Measurements from ENCODE around the gene PRKD2.
"Not testable (repeated sequence)": the region's sequence is repeated elsewhere in the genome, so short reads cannot be mapped to it uniquely, and the experiment has no call there.

The PRKD2 gene

GRCh38 chr19:46717034-46717715 is at the start of gene PRKD2:
TSS of gene PRKD2 (minus strand) at chr19:46717114. CDS start at chr19:46716370, 744 bp downstream.
- DNase-seq, result peak; percentile 66 to 97 (median 85)
- intact Hi-C loops (cut with DNase I), result no loop called here

- DNase-seq, result no peak
- intact Hi-C loops (cut with DNase I), result no loop called here
These were observed 47.9 kb upstream of the PRKD2 start for GRCh38 chr19:46764817-46765291.

- intact Hi-C loops (cut with DNase I), result no loop called here
- DNase-seq, result no peak
These were observed 45.5 kb upstream of the PRKD2 start for GRCh38 chr19:46762245-46762890.

- DNase-seq, result no peak
- intact Hi-C loops (cut with DNase I), result no loop called here
These were observed 44.5 kb upstream of the PRKD2 start for GRCh38 chr19:46761418-46761831.

- DNase-seq; intact Hi-C loops (cut with DNase I): not testable (repeated sequence)
These were observed 44.0 kb upstream of the PRKD2 start for GRCh38 chr19:46760897-46761296.

- no peak for DNase-seq
- intact Hi-C loops (cut with DNase I), result no loop called here
These were observed 43.4 kb upstream of the PRKD2 start for GRCh38 chr19:46760363-46760762.

GRCh38 chr19:46759817-46760333 is 43.0 kb upstream of the PRKD2 start:
- no peak for DNase-seq
- intact Hi-C loops (cut with DNase I), result loop anchor here (5.0 kb wide), 1 partner anchor 232 kb away; no protein-coding TSS in a partner anchor

GRCh38 chr19:46759206-46759605 is 42.3 kb upstream of the PRKD2 start:
- DNase-seq, result no peak
- intact Hi-C loops (cut with DNase I), result loop anchor here (5.0 kb wide), 1 partner anchor 233 kb away; no protein-coding TSS in a partner anchor

GRCh38 chr19:46756544-46756888 is 39.6 kb upstream of the PRKD2 start:
- intact Hi-C loops (cut with DNase I), result loop anchor here (5.0 kb wide), 1 partner anchor 236 kb away; no protein-coding TSS in a partner anchor
- DNase-seq, result no peak

- DNase-seq, result no peak
- intact Hi-C loops (cut with DNase I), result loop anchor here (5.0 kb wide), 1 partner anchor 236 kb away; no protein-coding TSS in a partner anchor
These were observed 39.1 kb upstream of the PRKD2 start for GRCh38 chr19:46755853-46756543.

- DNase-seq, result peak in 1 of 10 donors; percentile 63
- intact Hi-C loops (cut with DNase I), result loop anchor here (5.0 kb wide), 1 partner anchor 237 kb away; no protein-coding TSS in a partner anchor
These were observed 38.4 kb upstream of the PRKD2 start for GRCh38 chr19:46755077-46755852.

GRCh38 chr19:46753420-46754155 is 36.7 kb upstream of the PRKD2 start:
- peak in 2 of 10 donors; percentile 43 to 63 for DNase-seq
- intact Hi-C loops (cut with DNase I), result no loop called here

GRCh38 chr19:46748325-46749109 is 31.6 kb upstream of the PRKD2 start:
- intact Hi-C loops (cut with DNase I), result no loop called here
- DNase-seq, result peak in 4 of 10 donors; percentile 19 to 62 (median 60)

- DNase-seq, result peak in 6 of 10 donors; percentile 35 to 89 (median 63)
- intact Hi-C loops (cut with DNase I), result no loop called here
These were observed 29.6 kb upstream of the PRKD2 start, which contains the start of gene STRN4 for GRCh38 chr19:46746281-46747057. TSS of gene STRN4 (minus strand) at chr19:46746450. CDS start at chr19:46746430, 20 bp downstream.

- intact Hi-C loops (cut with DNase I), result no loop called here
- DNase-seq, result peak in 3 of 10 donors; percentile 62 to 85 (median 76)
These were observed 28.8 kb upstream of the PRKD2 start, which contains the start of gene FKRP for GRCh38 chr19:46745521-46746280. TSS of gene FKRP (plus strand) at chr19:46746057. CDS start at chr19:46755451, 9,394 bp downstream.

- no peak for DNase-seq
- intact Hi-C loops (cut with DNase I), result no loop called here
These were observed 28.1 kb upstream of the PRKD2 start for GRCh38 chr19:46745030-46745429.

Measured in posterior cingulate gyrus (tissue), 11 donors.